Stimulated activated CD8-positive, alpha-beta memory T cell treated with anti-CD3 and anti-CD28 coated beads, Interleukin-7, amount 100 ng/mL, for 4 hours (primary cell): ENCODE results near the gene ASPDH.

Experiments
- DNase-seq, 2 donors: peaks; one replicate each; pipeline ENCODE4 v3.0.0-alpha.2; 2020; ENCODE audit warnings: low read depth in 2 of 2

Gene ASPDH

DNA sequence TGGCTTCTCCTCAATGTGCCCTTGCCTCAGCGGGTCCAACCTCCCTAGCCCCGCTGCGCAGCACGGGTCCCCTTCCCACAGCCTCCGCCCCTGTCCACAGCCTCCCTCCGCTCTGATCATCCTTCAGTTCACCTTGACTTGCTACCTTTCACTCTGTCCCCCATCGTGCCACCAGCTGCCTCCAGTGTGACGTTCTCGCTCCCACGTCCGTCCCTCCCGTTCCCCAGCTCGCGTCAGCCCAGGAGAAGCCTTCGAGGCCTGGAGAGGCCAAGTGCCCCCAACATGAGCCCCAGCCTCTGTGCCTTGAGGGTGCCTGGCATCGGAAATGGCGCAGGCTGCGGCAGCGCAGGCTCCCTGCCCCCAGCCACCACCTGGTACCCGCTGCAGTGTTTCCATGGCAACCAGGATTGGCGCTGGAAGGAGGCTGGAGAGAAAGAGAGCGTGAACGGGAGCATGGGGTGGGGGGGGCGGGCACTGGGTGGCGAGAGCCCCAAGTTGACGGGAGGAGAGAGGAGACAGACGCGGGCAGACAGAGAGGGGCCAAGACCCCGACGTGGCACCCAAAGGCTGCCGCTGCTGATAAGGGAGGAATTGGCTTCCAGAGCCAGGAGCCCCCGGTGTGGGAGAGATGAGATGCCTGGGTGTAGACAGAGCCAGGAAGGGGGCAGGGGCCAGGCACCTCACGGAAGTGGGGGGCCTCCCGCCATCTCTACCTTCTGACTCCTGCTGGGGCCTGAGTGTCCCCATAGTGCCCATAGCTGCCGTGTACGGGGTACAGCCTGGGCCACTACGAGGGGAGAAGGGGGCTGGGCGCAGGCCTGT is 844 bp upstream of the ASPDH start:
- no peak for DNase-seq

DNA sequence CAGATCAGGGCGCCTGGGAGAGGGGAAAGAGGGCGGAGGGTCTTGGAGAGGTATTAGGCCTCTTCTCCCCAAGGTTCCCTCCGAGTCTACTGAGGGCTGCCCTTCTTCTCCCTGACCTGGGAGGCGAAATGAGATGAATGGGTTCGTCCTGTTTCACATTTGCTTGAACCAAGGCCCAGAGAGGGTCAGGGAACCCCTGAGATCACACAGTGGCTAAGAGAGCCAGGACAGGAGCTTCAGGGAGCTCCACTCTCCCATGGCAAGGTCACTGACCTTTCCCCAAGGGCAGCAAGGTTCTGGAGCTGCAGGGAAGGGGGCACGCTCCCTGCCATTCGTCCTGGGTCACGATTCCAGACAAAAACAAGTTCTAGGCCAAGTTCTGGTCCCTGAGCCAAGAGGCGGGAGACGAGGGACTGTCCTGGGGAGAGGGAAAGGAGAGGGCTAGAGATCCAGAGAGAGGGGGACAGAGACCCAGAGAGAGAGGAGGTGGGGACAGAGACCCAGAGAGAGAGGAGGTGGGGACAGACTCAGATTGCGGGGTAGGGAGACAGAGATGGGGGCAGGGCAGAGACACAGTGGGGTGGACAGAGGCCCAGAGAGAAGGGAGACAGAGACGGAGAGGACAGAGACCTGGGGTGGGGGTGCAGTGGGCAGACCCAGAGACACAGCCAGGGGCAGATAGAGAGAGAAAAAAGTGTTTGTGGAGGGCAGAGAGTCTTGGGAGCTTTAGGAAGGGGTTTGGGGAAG is 541 bp downstream of the ASPDH start:
- DNase-seq = no peak

DNA sequence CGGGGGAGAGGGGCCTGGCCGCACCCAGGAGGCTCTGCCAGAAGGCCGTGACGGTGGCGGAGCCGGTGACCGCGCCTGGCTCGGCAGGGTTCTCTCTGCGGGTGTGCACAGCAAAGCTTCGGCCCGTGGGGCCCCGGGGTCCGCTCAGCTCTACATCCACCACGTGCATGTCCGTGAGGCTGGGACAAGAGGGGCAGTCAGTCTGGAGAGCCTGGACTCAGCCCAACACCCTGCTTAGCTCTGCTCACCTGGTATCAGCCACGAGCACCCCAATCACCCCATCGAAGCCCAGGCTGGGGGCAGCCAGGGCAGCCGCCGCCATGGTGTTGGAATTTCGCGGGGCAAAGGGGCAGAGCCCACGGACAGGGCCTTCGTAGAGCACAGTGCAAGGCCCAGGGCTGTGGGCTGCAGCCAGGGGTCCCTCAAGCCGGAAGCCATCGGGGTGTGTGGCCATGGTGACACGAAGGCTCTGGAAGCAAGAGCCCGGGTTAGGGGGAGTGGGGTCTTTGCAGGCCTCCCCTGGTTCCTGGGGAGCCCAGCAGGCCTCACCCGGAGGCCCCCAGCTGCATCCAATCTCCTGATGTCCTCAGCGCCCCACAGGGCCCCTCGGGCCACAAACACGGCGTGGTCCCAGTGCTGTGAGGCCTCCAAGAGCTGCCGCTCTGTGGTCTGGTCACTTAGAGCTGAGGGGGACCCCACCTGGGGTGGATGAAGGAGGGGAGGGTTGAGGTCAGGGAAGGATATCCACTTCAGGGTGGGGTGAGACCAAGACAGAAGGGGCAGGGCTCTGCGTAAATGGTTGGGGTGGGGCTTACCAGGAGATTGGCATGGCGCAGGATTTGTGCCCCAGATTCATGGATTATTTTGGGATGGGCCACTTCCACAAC is 1.4 kb downstream of the ASPDH start:
- DNase-seq = no peak

DNA sequence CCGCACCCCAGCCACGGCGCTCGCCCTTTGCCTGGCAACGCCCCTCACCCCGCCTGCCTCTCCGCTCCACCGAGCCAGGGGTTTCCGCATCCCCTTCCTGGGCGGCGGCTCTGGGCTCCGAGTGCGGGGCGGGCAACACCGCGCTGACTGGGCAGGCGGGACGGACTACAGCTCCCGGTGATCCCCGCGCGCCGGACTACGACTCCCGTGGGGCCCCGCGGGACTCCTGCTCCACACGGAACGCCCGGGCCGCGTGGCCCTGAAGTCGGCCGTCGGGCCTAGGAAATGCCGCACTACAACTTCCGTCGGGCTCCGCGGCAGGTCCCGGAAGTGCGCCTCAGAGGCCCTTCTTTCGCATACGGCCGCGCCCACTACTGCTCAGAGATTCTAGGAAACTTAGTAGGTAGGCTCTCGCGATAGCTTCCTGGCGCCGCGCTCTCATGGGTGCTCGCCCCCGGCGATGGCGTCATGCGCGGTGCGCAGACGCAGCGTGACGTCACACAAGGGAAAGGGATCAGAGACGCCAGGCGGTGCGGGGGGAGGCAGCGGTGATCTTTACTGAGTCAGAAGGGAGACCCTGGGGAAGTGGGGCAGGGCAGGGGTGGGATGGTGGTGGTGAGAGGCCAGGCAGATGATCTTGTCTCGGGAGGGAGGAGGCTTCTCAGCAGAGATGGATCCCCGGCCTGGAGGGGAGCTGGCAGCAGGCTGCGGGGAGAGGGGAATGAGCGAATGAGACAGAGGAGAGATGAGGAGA is 2.5 kb downstream of the ASPDH start, which contains the start of gene JOSD2:
TSS of gene JOSD2 (minus strand) at position 123 of the 754 bp plus-strand sequence. CDS start 760 bp downstream, outside the sequence.
- DNase-seq = peak; percentile 97 to 98

DNA sequence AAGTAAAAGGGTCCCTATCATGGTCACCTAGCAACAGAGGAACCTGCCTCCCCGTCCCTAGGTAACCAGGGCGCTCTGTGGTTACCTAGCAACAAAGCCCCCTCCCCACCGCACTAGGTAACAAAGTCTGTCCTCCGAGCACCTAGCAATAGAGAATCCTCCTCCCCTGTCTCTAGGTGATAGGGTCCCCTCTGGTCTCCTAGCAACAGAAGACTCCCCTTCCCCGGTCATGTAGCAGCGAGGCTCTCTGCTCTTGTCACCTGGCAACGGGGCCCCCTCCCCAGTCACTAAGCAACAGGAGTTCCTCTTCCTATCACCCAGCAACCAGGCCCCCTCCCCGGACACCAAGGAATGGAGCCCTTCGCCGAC is 3.0 kb downstream of the ASPDH start:
- DNase-seq = no peak

DNA sequence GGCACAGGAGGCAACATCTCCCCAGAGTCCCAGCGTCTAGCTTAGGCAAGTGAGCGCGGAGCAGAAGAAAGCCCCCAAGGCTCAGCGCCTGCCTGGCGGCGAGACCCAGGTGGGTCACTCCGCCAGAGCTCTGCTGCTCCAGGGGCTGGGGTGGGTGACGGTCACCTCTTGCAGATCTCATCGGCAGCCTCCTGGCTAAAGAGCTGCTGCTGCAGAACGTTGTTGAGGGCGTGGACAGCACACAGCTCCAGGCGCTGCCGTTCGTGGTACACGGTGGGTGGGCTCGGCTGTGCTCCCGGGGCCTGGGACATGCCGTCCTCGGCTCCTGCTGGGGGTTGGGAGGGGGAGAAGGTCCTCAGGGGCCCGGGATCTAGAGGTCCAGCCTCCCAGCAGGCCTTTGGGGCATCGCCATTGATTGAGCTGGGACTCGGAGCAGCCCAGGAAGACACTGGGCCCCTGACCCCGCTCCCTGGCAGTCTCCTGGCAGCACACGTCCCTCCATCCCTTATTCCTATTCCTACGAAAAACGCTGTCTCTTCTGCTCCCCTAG is 3.5 kb downstream of the ASPDH start:
- no peak for DNase-seq

DNA sequence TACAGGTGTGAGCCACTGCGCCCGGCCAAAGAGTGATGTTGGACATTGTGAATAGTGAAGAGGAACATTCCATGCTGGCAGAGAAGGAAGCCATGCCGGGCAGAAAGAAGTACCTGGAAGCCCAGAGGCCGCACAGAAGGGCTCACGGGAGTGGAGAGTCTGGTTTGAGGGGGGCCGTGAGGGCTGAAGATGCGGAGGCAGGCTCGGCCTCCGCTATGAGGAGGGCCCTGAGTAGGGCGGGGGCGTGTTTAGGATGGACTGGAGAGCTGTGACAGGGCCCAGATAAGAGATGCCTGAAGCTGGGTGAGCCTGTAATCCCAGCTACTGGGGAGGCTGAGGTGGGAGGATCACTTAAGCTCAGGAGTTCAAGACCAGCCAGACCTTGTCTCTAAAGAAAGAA is 4.3 kb downstream of the ASPDH start:
- no peak for DNase-seq

DNA sequence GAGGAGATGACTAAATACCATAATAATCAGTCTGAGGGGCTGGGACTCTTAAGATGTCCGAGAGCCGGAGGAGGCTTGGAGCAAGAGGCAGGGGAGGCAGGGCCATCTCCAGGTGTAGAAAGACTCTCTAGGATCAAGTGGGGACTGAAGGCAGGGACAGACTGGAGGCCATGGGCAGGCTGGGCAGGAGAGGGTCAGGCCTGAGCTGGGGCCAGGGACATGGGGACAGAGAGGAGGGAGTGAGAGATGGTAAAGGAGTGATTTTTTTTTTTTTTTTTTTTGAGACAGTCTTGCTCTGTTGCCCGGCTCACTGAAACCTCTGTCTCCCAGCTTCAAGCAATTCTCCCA is 4.9 kb downstream of the ASPDH start:
- DNase-seq = no peak

DNA sequence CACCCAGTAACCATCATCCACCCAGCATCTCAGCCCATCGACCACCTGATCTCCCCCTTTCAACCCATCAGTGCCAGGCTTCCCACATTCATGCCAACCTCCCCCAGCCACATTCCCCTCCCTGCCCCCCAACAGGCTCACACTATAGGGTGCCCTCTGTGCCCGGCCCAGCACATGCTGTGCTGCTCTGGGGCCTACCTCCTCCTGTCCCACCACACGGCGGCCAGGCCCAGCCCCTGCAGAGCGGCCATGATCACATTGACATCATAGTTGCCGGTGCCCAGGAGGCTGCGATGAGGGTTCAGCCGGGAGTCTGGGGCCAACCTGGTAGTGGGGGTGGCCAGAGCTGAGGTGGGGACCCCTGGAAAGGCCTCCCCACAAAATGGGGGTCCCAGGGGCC is 6.3 kb downstream of the ASPDH start:
- no peak for DNase-seq

DNA sequence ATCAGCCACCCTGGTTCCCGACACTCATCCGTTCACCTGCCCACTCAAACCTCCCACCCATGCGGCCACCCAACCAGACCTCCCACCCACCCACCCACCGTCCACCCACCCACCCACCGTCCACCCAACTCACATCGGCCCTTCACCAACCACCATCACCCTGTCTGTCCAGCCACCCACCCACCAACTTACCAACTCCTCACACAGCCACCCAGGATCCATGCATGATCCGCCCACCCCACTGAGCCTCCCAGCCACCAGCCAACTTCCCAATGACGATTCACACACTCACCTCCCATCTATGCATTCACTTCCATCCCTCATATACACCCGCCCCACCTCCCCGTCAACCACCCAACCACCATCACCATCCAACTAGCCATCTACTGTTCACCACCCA is 7.0 kb downstream of the ASPDH start:
- no peak for DNase-seq

DNA sequence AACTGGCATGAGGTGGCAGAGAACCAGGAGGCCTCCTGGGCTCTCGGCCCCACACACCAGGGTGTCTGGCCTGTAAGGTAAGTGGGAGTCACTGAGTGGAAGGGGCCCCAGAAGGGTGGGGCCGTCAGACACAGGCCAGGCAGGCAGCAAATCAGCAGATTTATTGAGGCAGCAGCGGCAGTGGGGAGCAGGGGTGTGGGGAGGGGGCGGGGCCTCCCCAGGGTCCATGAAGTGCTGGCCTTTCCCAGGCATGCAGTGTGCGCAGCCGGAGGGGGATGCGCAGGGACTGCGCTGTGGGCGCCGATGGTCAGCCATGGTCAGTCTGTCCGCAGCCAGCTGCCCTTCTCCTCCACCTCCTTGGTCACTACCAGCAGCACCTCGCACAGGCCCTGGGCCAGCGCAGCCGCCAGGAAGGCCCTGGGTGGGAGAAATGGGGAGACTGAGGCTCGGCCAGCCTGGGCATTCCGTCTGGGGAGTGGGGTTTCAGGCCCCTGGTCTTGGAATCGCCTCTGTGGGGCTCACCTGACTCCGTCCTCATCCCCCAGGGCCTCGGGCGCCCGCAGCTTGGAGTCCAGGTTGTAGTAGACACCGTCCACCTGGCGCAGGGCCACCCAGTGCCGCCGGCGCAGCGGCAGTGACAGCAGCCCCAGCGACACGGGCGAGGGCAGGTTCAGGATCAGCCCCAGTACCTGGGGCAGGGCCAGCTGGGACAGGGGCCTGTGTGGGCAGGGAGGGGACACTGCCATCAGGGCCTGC is 7.7 kb downstream of the ASPDH start:
- no peak for DNase-seq

DNA sequence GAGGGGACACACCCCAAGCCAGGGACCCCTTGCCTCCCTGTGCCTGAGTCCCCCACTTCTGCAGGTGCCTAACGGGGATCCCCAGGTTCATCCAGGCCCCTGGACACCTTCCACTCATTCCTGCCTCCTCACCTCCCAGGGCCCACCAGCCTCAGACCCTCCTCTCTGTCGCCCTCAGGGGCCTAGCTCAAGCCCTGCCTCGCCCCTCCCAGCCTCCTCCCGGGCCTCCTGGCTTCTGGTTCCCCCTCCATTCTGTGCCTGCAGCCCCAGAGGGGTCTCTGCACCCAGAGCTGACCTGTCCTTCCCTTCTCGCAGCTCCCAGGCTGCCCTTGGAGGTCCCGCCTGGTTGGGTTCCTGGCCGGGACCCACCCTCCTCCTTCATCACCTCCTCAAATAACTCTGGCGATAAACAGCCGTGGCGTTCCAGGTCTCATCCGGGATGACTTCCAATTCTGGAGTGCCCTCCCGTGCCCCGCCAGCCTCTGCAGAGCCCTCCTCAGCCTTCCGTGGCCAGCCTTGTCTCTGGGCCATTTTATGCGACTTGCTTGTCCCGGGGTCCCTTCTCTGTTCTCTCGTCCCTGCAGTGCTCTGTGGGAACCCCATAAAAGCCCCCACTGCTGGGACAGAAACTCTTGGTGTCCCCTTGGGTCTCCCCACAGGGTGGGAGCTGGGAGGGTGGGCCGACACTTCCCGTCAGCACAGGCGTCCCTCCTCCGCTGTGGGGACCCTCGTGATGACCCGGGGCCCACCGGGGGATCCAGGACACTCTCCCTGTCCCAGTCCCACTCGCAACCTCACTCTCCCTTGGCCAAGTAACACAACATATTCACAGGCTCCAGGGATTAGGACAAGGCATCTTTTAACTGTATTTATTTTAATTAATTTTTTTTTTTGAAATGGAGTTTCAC is 11.9 kb downstream of the ASPDH start:
- DNase-seq = no peak

DNA sequence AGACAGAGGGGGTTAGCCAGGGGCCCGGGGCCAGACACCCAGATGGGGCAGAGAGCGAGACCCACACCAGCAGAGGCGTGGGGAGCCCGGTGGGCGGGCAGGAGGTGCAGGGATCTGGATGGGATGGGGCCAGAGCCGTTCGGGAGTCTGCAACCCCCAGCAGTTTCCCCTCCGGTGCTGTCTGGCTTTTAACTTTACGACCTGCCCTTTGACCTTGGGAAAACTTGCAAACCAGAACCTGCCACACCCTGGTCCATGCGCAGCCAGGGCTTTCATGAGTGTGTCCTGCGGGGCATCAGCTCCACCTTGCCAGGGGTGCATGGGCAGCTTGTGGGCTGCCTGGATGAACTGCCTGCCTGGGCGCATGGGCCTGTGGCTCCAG is 12.5 kb downstream of the ASPDH start:
- DNase-seq = no peak

DNA sequence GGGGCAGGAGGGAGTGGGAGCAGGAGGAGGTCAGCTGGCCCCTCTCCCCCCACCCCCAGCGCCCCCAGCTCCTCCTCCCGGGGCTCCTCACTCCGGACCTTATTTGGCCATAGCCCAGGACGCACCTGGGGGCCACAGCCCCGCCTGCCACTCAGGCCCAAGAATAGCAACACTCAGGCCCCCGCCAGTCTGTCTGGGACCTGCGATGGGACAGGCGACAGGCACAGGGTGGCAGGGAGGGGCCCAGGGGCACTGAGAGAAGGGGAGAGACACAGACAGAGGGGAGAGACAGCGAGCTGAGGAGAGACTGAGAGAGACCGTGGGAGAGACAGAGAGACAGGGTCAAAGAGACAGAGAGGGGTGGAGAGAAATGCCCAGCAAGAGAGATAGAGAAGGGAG is 13.0 kb downstream of the ASPDH start:
- DNase-seq = no peak

DNA sequence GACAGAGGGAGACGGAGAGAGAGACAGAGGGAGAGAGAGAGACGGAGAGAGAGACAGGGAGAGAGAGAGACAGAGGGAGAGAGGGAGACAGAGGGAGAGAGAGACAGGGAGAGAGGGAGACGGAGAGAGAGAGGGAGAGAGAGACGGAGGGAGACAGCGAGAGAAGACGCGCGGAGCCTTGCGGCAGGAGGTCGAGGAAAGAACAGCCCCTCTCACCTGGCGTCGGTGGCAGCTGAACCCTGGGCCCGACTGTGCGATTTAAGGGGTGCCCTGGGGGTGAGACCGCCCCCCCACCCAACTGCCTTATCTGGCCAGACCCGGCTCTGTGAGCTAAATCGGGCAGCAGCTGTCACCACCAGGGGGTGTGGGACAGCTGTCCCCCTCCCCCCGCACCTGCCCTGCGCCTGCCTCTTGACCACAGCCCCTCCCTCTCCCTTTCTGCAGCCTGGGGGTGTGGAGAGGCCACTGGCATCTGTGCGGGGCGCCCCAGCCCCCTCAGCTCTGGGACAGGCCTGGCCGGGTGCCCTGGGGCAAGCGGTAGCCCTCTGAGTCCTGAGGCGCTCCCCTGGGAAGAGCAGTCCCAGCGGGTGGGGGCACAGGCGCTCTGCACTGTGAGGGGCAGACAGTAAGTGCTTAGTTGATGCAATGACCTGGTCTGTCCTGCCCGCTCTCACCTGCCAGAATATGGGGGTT is 13.5 kb downstream of the ASPDH start:
- DNase-seq = no peak

DNA sequence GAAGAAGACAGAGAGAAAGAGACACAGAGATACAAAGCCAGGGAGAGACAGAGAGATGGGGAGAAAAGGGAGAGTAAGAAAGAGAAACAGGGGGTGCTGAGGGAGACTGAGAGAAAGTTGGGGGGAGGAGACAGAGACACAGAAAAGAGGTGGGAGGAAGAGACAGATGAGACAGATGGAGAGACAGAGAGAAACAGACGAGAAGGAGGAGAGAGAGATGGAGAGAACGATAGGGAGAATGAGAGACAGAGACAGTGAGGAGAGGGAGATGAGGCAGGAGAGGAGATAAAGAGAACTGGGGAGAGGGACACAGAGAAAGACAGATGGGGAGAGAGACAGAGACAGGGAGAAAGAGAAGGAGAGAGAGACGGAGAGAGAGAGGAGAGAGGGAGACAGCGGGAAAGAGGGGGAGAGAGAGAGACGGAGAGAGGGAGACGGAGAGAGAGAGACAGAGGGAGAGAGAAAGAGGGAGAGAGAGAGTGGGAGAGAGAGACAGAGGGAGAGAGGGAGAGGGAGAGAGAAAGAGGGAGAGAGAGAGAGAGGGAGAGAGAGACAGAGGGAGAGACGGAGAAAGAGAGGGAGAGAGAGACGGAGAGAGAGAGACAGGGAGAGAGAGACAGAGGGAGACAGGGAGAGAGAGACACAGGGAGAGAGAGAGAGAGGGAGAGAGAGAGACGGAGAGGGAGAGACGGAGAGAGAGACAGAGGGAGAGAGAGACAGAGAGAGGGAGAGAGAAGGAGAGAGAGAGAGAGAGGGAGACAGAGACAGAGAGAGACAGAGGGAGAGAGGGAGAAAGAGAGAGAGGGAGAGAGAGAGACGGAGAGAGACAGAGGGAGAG is 15.3 kb downstream of the ASPDH start:
- no peak for DNase-seq

DNA sequence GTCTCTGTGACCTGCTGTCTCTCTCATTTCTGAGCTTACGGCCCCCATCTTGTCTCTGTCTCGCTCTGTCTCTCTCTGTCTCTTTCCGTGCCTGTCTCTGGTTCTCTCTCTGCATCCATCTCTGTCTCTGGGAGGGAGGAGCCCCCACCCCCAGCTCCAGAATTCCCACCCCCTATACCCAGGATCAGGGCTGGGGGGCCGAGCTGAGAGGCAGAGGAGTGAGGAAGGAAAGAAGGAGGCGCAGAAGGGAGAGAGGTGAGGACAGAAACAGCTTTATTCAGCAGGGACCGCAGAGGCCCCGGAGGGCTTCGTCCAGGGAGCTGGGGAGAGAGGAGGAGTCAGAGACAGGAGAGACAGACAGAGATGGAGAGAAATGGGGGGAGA is 16.7 kb downstream of the ASPDH start:
- DNase-seq = no peak
